M059J (cell line): Measurements from ENCODE around the gene STX8. TPM values are rescaled to one million over a fixed set of nuclear protein-coding genes. Genes with fewer than 3 reads are reported as not detected.
"Not testable (repeated sequence)": the region's sequence is repeated elsewhere in the genome, so short reads cannot be mapped to it uniquely, and the experiment has no call there.

ENCODE experiments used
- DNase-seq: peaks from one replicate; pipeline ENCODE4 v3.0.0-alpha.2; 2012; ENCODE audit warnings: low read depth
- total RNA-seq: library from RNA; depleted of rRNA; stranded (reverse); fragments of >200 nt; shearing (Covaris generic); gene quantifications from 2 replicates; pipeline ENCODE4 v1.2.3, GENCODE V29; 2014

Gene STX8
- total RNA-seq, 1 experiment from 2014 or later, result 93.0 TPM

- DNase-seq, result no peak
Observed at GRCh38 chr17:9343516-9343915, 232.1 kb downstream of the STX8 start.

- DNase-seq, result no peak
Observed at GRCh38 chr17:9342225-9342624, 233.4 kb downstream of the STX8 start.

GRCh38 chr17:9339958-9340357, 235.7 kb downstream of the STX8 start:
- DNase-seq, result no peak

GRCh38 chr17:9339482-9339881, 236.1 kb downstream of the STX8 start:
- DNase-seq, result not testable (repeated sequence)

- no peak for DNase-seq
Observed at GRCh38 chr17:9336817-9337216, 238.8 kb downstream of the STX8 start.

GRCh38 chr17:9334536-9335446, 240.8 kb downstream of the STX8 start:
- peak; percentile 7 for DNase-seq

GRCh38 chr17:9332132-9332494, 243.5 kb downstream of the STX8 start:
- no peak for DNase-seq

GRCh38 chr17:9331279-9332131, 244.1 kb downstream of the STX8 start:
- DNase-seq, result no peak

- no peak for DNase-seq
Observed at GRCh38 chr17:9330611-9331271, 244.9 kb downstream of the STX8 start.

GRCh38 chr17:9330141-9330540, 245.5 kb downstream of the STX8 start:
- no peak for DNase-seq

- no peak for DNase-seq
Observed at GRCh38 chr17:9329251-9329921, 246.2 kb downstream of the STX8 start.

- no peak for DNase-seq
Observed at GRCh38 chr17:9324864-9325263, 250.8 kb downstream of the STX8 start.

GRCh38 chr17:9322326-9322725, 253.3 kb downstream of the STX8 start:
- no peak for DNase-seq

GRCh38 chr17:9321890-9322289, 253.7 kb downstream of the STX8 start:
- DNase-seq, result no peak

- DNase-seq, result no peak
Observed at GRCh38 chr17:9315360-9315759, 260.3 kb downstream of the STX8 start.

- no peak for DNase-seq
Observed at GRCh38 chr17:9313346-9313745, 262.3 kb downstream of the STX8 start.

- no peak for DNase-seq
Observed at GRCh38 chr17:9309216-9309615, 266.4 kb downstream of the STX8 start.

GRCh38 chr17:9308069-9308468, 267.6 kb downstream of the STX8 start:
- DNase-seq, result no peak

GRCh38 chr17:9307313-9307998, 268.2 kb downstream of the STX8 start:
- DNase-seq, result no peak

- no peak for DNase-seq
Observed at GRCh38 chr17:9306086-9306485, 269.5 kb downstream of the STX8 start.

- peak; percentile 59 for DNase-seq
Observed at GRCh38 chr17:9299695-9300094, 275.9 kb downstream of the STX8 start.
